ENCODE measurements around the gene NTN3.

NTN3 gene

DNA sequence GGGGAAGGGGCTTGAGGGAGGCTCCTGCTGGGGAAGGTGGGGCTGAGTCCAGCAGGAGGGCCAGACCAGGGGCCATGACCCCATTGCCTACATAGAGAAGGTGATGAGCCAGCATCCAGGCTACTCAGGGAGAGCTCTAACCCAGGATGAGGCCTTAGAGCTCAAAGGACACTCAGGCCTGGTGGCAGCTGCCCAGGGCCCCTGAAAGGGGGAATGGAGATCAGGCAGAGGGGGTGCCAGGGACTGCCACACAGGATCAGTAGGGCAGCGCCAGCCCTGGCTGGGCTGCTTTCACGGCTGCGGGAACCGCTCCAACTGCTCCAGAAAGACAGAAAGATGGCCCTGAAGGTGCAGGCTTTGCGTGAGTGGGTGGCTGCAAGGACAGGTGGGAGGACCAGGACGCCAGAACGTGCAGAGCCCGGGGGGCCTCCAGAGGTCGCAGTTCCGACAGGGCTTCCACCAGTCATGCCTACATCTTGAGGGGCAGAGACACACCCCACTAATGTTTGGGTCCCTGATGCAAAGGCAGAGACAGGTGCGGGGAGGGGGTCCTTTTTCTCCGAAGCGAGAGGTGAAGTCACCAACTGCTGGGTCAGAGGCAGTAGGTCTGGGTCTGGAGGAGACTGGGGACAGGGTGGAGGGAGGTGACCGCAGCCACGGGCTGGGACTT lies 41.8 kb downstream of the NTN3 start:
- peaks cover 10% of the 10 kb centered on the region for H3K36me3 Mint-ChIP-seq (ENCODE audit: low read depth)
- H3K9me3 Mint-ChIP-seq = no peaks in the 10 kb centered on the region
- H3K27me3 Mint-ChIP-seq (ENCODE audit: low read depth) = no peaks in the 10 kb centered on the region
- peaks cover 29% of the 10 kb centered on the region for H3K4me1 Mint-ChIP-seq (ENCODE audit: low read depth)
- peak overlapping the region; percentile 91 for H3K27ac Mint-ChIP-seq
- peak overlapping the region; percentile 77 for H3K4me3 Mint-ChIP-seq
- DNase-seq (ENCODE audit: low spot score) = no peak

DNA sequence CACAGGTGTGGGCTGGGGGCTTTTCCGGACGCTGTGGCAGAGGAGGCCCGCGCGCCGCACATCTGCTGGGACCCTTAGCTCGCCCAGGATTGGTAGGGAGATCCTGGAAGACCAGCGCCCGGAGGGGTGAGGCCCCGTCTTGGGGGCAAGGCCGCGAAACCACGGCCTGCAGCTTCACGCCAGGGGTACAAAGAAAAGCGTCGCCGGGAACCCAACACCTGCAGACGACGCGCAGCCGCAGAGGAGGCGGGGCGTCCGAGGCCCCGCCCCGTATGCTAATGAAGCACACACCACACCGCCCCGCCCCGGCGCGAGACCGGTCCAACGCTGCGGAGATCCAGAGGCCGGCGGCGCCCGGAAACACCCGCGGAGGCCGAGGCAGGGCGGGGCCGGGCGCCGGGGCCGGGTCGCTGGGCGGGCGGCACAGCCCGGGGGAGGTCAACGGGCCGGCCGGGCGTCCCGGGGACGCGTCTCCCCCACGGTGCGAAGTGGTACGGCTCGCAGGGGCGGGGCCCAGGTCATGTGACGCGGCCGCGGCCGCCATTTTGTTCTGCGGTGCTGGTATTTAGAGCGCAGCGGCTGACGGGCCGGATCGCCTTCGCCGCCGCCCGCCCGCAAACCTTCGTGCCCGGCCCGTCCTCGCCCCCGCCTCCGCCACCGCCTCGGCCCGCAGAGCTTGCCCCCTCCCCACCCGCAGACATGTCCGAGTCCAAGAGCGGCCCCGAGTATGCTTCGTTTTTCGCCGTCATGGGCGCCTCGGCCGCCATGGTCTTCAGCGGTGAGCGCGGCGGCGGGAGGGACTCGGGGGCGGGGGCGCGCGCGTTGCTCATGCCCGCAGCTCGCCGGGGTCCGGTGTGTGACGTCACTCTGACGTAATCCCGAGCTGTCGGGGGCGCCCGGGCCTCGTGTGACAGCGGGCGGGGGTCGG lies 42.6 kb downstream of the NTN3 start, which contains the start of gene ATP6V0C:
Gene ATP6V0C, plus strand, starts transcription at position 548 of the 928 bp plus-strand sequence. Its CDS starts 152 bp downstream, at position 700.
- no peaks in the 10 kb centered on the region for H3K27me3 Mint-ChIP-seq (ENCODE audit: low read depth)
- peaks cover 10% of the 10 kb centered on the region for H3K36me3 Mint-ChIP-seq (ENCODE audit: low read depth)
- H3K27ac Mint-ChIP-seq = peak within 1 kb of the TSS; percentile 93
- H3K9me3 Mint-ChIP-seq = no peaks in the 10 kb centered on the region
- DNase-seq (ENCODE audit: low spot score) = peak; percentile 91
- peaks cover 29% of the 10 kb centered on the region for H3K4me1 Mint-ChIP-seq (ENCODE audit: low read depth)
- H3K4me3 Mint-ChIP-seq = peak within 1 kb of the TSS; percentile 89

DNA sequence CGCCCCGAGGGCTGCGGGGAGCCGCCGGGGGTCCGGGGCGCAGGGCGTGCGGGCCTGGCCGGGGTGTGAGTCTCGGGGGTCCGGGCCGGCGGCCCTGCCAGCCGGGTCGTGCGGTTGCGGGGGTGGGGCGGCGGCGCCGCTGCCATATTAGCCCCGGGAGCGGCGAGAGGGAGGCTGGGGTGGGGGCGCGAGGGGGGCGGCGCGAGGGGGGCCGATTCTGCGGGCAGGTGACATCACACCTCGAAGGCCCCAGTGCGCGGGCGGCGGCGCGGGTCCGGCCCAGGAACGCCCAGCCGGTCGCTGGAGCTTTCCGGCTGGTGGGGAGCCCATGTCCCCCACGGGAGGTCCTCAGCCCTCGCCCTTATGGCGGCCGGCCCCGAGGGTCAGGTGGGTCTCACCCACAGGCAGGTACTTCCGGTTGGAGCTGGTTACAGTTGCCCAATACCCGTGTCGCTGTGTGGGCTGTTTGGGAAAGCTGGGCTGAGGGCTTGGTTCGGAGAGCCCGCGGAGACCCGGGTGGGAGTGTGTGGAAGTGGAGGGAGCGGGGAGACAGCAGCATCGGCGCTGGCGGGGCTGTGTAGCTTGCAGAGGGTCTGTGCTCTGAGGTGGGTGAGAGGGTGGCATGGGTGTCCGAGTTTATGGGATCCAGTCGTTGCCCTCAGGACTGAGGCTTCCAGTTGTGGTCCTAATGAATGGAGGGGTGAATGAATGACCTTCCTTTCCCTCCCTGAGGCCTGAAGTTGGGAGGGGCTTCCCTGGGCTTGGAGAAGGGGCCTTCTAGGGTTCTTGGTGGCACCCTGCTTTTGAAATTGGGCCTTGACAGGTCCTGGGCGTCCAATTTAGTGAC lies 43.5 kb downstream of the NTN3 start:
- no peaks in the 10 kb centered on the region for H3K27me3 Mint-ChIP-seq (ENCODE audit: low read depth)
- H3K4me1 Mint-ChIP-seq (ENCODE audit: low read depth) = peaks cover 29% of the 10 kb centered on the region
- DNase-seq (ENCODE audit: low spot score) = peak; percentile 42
- no peaks in the 10 kb centered on the region for H3K9me3 Mint-ChIP-seq
- H3K27ac Mint-ChIP-seq = peak overlapping the region; percentile 92
- H3K4me3 Mint-ChIP-seq = peak overlapping the region; percentile 89
- peaks cover 11% of the 10 kb centered on the region for H3K36me3 Mint-ChIP-seq (ENCODE audit: low read depth)

DNA sequence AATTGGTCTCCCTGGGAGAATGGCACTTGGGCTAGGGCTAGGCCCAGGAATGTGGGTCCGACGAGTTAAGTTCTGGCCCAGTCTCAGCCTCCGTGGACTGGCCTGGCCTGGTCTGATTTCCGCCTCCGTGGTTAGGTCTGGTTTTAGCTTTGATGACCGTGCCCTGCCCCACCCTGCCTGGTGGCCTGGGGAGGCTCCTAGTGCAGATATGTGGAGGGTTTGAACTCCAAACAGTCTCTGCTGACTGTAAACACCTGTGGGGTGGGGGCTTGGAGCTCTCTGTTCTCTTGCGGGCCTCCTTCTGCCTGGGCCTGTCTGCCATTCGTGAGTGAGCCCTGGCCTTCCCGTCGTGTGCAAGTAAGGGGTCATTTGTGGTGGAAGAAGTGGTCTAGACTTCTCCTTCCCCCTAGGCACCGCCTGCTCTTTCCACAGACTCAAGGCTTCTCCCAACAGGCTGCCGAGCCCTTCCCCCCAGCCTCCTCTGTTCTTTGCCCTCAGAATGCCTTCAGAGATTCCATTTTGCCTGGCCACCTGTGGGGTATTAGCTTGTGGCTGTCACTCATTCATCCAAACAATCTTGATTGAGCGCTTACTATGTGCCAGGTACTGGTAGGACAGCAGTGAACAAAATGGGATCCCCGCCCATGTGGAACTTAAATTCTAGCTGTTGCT lies 44.2 kb downstream of the NTN3 start:
- H3K4me1 Mint-ChIP-seq (ENCODE audit: low read depth) = peaks cover 33% of the 10 kb centered on the region
- peak overlapping the region; percentile 92 for H3K27ac Mint-ChIP-seq
- peaks cover 14% of the 10 kb centered on the region for H3K36me3 Mint-ChIP-seq (ENCODE audit: low read depth)
- peak overlapping the region; percentile 89 for H3K4me3 Mint-ChIP-seq
- H3K27me3 Mint-ChIP-seq (ENCODE audit: low read depth) = no peaks in the 10 kb centered on the region
- no peaks in the 10 kb centered on the region for H3K9me3 Mint-ChIP-seq
- no peak for DNase-seq (ENCODE audit: low spot score)

DNA sequence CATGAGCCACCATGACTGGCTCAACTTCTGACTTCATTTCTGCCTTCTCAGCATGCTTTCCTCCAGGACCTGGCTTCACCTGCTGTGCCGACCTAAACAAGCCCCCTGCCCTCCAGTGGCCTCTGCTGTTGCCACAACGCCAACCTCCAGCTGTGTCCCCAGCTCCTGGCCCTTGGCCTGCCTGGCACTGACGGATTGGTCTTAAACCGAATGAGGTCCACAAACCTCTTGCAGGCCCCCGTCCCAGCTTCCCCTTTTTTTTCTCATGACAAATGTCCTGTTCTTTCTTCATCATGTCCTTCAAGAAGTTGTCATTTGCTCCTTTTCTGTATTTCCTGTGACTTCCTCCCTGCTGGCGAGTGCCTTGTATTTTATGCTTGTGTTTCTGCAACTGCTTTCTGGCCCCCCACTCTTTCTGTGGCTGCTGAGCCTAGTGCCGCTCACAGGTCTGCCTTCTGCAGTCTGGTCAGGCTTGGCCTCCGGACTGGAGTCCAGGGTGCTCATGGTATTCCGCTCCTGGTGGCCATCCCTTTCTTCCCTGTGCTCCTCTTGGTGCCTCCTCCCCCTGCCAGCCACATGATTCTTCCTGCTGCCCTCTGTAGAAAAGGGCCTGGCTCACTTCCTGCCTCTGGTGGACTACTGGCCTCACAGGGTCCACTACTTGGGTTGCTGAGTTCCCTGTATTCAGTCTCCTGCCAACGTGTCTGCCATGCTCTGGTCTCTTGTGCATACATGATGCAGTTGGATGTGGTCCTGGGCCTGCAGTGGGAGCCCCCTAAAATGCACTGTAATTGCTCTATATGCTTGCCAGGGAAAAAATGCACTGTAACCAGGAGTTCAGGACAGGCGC lies 45.5 kb downstream of the NTN3 start:
- Mint-ChIP-seq H3K27me3 (ENCODE audit: low read depth) (no peaks in the 10 kb centered on the region), H3K4me1 (ENCODE audit: low read depth) (peaks cover 38% of the 10 kb centered on the region), H3K4me3 (peak overlapping the region; percentile 89), H3K36me3 (ENCODE audit: low read depth) (peaks cover 18% of the 10 kb centered on the region), H3K27ac (peak overlapping the region; percentile 92), H3K9me3 (no peaks in the 10 kb centered on the region)
- DNase-seq (ENCODE audit: low spot score) = no peak

DNA sequence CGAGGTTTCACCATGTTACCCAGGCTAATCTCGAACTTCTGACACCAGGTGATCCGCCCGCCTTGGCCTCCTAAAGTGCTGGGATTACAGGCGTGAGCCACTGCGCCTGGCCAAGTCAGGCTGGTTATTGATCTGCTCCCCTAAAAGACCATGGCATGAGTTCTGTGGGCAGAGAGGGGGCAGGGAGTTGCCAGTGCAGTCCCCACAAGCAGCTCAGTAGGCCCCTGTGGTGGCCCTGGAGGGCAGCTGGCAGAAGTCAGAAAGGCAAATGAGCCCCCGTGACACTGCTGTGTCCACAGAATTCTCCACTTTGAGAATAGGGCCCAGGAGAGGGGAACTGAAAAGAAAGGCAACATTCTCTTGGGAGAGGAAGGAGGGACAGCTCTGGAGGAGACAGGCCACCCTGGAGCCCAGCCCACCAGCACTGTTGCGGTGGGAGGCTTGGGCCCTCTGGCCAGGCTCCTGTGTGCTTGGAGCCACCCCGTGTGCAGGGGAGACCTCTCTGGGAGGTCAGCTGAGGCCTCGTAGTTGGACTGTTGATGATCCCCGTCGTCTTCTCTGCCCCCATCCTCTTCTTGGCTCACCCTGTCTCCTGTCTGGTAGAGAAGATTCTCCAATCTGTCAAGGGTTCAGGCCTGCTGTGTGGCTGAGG lies 47.0 kb downstream of the NTN3 start:
- Mint-ChIP-seq H3K4me3 (peak overlapping the region; percentile 30), H3K36me3 (ENCODE audit: low read depth) (peaks cover 18% of the 10 kb centered on the region), H3K27me3 (ENCODE audit: low read depth) (no peaks in the 10 kb centered on the region), H3K27ac (no peak overlapping the region), H3K9me3 (no peaks in the 10 kb centered on the region), H3K4me1 (ENCODE audit: low read depth) (peaks cover 33% of the 10 kb centered on the region)
- DNase-seq (ENCODE audit: low spot score) = no peak

DNA sequence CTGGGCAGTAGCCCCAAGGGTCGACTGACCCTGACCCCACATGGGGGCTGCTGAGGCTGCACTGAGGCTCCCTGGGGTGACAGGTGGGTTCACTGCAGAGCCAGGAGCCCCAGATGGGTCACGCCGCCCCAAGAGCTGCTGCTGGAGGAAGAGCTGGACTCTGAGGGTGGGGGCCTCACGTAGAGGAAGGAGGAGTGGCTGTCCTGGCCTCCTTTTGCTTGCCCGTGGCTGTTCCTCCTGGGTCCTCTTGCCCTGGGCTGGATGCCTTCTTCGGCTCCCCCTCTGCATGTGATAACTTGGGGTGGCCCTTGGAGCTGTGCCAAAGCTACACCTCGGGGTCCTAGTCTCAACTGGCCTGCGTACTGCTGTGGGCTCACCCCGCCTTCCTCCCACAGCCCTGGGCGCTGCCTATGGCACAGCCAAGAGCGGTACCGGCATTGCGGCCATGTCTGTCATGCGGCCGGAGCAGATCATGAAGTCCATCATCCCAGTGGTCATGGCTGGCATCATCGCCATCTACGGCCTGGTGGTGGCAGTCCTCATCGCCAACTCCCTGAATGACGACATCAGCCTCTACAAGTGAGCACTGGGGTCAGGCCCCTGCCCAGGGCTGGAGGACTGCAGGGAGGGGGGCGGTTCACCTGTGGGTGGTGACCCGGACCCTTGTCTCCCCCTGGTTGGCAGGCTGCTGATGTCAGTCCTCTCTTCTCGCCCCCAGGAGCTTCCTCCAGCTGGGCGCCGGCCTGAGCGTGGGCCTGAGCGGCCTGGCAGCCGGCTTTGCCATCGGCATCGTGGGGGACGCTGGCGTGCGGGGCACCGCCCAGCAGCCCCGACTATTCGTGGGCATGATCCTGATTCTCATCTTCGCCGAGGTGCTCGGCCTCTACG lies 48.0 kb downstream of the NTN3 start:
- Mint-ChIP-seq H3K9me3 (no peaks in the 10 kb centered on the region), H3K36me3 (ENCODE audit: low read depth) (peaks cover 22% of the 10 kb centered on the region), H3K27ac (peak overlapping the region; percentile 92), H3K27me3 (ENCODE audit: low read depth) (no peaks in the 10 kb centered on the region), H3K4me3 (peak overlapping the region; percentile 74), H3K4me1 (ENCODE audit: low read depth) (peaks cover 31% of the 10 kb centered on the region)
- DNase-seq (ENCODE audit: low spot score) = no peak

DNA sequence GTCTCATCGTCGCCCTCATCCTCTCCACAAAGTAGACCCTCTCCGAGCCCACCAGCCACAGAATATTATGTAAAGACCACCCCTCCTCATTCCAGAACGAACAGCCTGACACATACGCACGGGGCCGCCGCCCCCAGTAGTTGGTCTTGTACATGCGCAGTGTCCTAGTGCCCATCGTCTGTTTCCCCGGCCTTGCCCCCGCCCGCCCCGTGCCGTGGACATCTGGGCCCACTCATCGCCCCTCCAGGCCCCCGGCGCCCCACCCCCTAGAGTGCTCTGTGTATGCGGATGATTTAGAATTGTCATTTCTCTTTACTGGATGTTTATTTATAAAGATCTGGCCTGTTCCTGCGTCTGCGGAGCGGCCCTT lies 48.6 kb downstream of the NTN3 start:
- DNase-seq (ENCODE audit: low spot score) = no peak
- peak overlapping the region; percentile 74 for H3K4me3 Mint-ChIP-seq
- H3K27me3 Mint-ChIP-seq (ENCODE audit: low read depth) = no peaks in the 10 kb centered on the region
- H3K27ac Mint-ChIP-seq = peak overlapping the region; percentile 92
- H3K9me3 Mint-ChIP-seq = no peaks in the 10 kb centered on the region
- peaks cover 29% of the 10 kb centered on the region for H3K4me1 Mint-ChIP-seq (ENCODE audit: low read depth)
- peaks cover 26% of the 10 kb centered on the region for H3K36me3 Mint-ChIP-seq (ENCODE audit: low read depth)

DNA sequence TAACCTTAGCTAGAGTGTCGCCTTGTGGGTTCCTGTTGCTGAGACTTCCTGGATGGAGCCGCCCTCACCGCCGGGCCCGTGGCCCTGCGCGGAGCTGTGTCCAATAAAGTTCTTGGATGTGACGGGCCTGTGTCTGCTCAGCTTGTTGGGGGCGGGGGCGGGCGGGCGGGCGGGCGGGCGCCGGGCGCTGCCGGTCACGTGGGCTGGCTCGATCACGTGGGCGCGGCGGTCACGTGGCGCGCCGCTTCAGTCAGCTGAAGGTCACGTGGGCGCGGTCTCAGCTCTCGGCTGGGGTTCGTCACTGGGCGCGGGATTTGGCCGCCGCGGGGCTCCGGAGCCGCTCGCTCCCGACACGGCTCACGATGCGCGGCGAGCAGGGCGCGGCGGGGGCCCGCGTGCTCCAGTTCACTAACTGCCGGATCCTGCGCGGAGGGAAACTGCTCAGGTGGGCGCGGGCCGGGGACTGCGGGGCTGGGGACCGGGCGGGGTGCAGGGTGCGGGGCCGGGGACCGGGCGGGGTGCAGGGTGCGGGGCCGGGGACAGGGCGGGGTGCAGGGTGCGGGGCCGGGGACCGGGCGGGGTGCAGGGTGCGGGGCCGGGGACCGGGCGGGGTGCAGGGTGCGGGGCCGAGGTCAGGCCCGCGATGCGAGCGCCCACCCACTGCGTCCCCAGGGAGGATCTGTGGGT lies 49.1 kb downstream of the NTN3 start, which contains the start of gene AMDHD2:
Gene AMDHD2, plus strand, starts transcription at position 275 of the 687 bp plus-strand sequence. Its CDS starts 88 bp downstream, at position 363.
- H3K36me3 Mint-ChIP-seq (ENCODE audit: low read depth) = peaks cover 28% of the 10 kb centered on the region
- no peaks in the 10 kb centered on the region for H3K27me3 Mint-ChIP-seq (ENCODE audit: low read depth)
- H3K4me1 Mint-ChIP-seq (ENCODE audit: low read depth) = peaks cover 24% of the 10 kb centered on the region
- no peaks in the 10 kb centered on the region for H3K9me3 Mint-ChIP-seq
- peak; percentile 85 for DNase-seq (ENCODE audit: low spot score)
- H3K27ac Mint-ChIP-seq = peak within 1 kb of the TSS; percentile 92
- peak within 1 kb of the TSS; percentile 85 for H3K4me3 Mint-ChIP-seq

DNA sequence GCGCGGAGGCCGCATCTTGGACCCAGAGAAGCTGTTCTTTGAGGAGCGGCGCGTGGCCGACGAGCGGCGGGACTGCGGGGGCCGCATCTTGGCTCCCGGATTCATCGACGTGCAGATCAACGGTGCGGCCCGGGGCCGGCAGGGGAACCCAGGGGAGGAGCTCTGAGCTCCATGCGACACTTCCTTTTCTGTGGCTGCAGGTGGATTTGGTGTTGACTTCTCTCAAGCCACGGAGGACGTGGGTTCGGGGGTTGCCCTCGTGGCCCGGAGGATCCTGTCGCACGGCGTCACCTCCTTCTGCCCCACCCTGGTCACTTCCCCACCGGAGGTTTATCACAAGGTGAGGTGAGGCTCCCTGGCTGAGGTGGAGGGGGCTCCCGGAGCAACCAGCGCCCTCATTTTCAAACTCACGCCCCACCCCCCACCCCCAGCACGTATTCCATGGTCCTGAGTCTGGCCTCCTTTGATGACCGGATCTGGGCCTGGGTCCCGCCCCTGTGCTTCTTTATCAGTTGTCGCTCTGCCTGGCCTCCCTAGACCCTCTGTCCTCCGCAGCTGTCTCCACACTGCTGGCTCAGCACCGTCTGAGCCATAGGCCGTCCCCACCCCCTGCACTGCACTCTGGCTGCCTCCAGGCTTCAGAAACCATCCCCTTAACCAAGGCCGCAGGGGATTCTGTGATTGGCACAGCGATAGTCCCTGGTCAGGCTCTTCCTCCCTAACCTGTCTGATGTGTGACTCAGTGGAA lies 49.9 kb downstream of the NTN3 start:
- Mint-ChIP-seq H3K4me1 (ENCODE audit: low read depth) (peaks cover 18% of the 10 kb centered on the region), H3K27me3 (ENCODE audit: low read depth) (no peaks in the 10 kb centered on the region), H3K27ac (peak overlapping the region; percentile 91), H3K9me3 (no peaks in the 10 kb centered on the region), H3K36me3 (ENCODE audit: low read depth) (peaks cover 29% of the 10 kb centered on the region), H3K4me3 (peak overlapping the region; percentile 85)
- DNase-seq (ENCODE audit: low spot score) = no peak
